Osteoblast (primary cell): ENCODE results near the gene YAE1. TPM values are rescaled to one million over a fixed set of nuclear protein-coding genes. Genes with fewer than 3 reads are reported as not detected.

Source experiments
- DNase-seq: peaks from one replicate; pipeline ENCODE4 v3.0.0; 2011; ENCODE audit warnings: low spot score, mixed read lengths; ENCODE audit not compliant: insufficient read length; ENCODE audit errors: missing footprints
- H2AFZ ChIP-seq: 2 replicates; pipeline ENCODE4 v1.6.0; 2011; ENCODE audit warnings: mild to moderate bottlenecking, low read length
- H3K27ac ChIP-seq: 2 replicates; pipeline ENCODE4 v1.5.1; 2011; ENCODE audit warnings: mild to moderate bottlenecking, low read depth, low read length, moderate library complexity
- H3K27me3 ChIP-seq: 2 replicates; pipeline ENCODE4 v1.6.0; 2012; ENCODE audit warnings: mild to moderate bottlenecking, control low read depth, inconsistent platforms, low read length, moderate library complexity; ENCODE audit not compliant: insufficient read depth
- H3K36me3 ChIP-seq: 2 replicates; pipeline ENCODE4 v1.5.1; 2011; ENCODE audit warnings: mild to moderate bottlenecking, low read length, control low read depth, moderate library complexity; ENCODE audit not compliant: insufficient read depth
- H3K4me1 ChIP-seq: 2 replicates; pipeline ENCODE4 v1.5.1; 2011; ENCODE audit warnings: mild to moderate bottlenecking, low read length, control low read depth, moderate library complexity; ENCODE audit not compliant: insufficient read depth
- H3K4me2 ChIP-seq: 2 replicates; pipeline ENCODE4 v1.6.0; 2011; ENCODE audit warnings: mild to moderate bottlenecking, low read length; ENCODE audit not compliant: insufficient read depth
- H3K4me3 ChIP-seq: fragments of 200-600 bp; sonication (generic); 3 replicates; pipeline ENCODE4 v1.5.1; 2012; ENCODE audit warnings: mild to moderate bottlenecking, low read length, inconsistent platforms; ENCODE audit not compliant: insufficient read depth
- H3K79me2 ChIP-seq: 2 replicates; pipeline ENCODE4 v1.6.0; 2012; ENCODE audit warnings: mild to moderate bottlenecking, low read length, control low read depth, inconsistent platforms; ENCODE audit not compliant: insufficient read depth
- H3K9me3 ChIP-seq: 2 replicates; pipeline ENCODE4 v1.5.1; 2011; ENCODE audit warnings: low read depth, low read length, control low read depth
- H4K20me1 ChIP-seq: 2 replicates; pipeline ENCODE4 v1.6.0; 2012; ENCODE audit warnings: mild to moderate bottlenecking, low read length, control low read depth; ENCODE audit not compliant: insufficient read depth
- total RNA-seq: library from RNA; depleted of rRNA; stranded (reverse); fragments of >200 nt; gene quantifications from 2 replicates; pipeline ENCODE4 v1.2.3, GENCODE V29; 2012
- TF ChIP-seq, protein P1 (sequence below): IDR thresholded peaks from 2 replicates; pipeline ENCODE4 v1.5.1; 2011; ENCODE audit warnings: mild to moderate bottlenecking, low read depth, low read length, moderate library complexity; ENCODE audit errors: extremely low read depth

The YAE1 gene
- total RNA-seq, 1 donor, result 29.0 TPM

- Histone ChIP-seq H3K27me3 (no peaks in the 10 kb centered on the region), H3K36me3 (no peaks in the 10 kb centered on the region), H2AFZ (no peak overlapping the region), H3K4me3 (no peak overlapping the region), H3K4me2 (no peak overlapping the region), H4K20me1 (no peaks in the 10 kb centered on the region), H3K9me3 (no peaks in the 10 kb centered on the region), H3K79me2 (no peaks in the 10 kb centered on the region), H3K27ac (no peak overlapping the region), H3K4me1 (peaks cover 3% of the 10 kb centered on the region)
- DNase-seq, result no peak
- TF ChIP-seq, protein P1, sequence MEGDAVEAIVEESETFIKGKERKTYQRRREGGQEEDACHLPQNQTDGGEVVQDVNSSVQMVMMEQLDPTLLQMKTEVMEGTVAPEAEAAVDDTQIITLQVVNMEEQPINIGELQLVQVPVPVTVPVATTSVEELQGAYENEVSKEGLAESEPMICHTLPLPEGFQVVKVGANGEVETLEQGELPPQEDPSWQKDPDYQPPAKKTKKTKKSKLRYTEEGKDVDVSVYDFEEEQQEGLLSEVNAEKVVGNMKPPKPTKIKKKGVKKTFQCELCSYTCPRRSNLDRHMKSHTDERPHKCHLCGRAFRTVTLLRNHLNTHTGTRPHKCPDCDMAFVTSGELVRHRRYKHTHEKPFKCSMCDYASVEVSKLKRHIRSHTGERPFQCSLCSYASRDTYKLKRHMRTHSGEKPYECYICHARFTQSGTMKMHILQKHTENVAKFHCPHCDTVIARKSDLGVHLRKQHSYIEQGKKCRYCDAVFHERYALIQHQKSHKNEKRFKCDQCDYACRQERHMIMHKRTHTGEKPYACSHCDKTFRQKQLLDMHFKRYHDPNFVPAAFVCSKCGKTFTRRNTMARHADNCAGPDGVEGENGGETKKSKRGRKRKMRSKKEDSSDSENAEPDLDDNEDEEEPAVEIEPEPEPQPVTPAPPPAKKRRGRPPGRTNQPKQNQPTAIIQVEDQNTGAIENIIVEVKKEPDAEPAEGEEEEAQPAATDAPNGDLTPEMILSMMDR, result no peak
Measured at GRCh38 chr7:39582536-39582935, 16.3 kb downstream of the YAE1 start.

DNA sequence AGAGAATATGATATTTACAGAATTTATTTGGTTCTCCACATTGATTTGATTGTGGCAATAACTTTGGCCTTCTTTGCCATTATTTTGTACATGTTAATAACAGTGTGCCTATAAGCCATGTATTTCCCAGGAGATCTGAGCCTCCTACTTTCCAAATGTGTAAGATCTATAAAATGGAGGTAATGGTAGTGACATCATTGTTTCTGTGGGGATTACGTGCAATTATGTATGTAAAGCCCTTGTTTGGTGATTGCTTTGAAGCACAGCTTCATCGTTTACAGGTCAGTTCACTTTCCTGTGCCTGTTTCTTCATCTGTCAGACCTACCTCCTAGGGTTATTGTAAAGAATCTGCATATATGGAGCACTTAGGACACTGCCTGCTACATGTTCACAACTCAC, 17.3 kb downstream of the YAE1 start:
- Histone ChIP-seq H2AFZ (no peak overlapping the region), H3K9me3 (no peaks in the 10 kb centered on the region), H3K79me2 (no peaks in the 10 kb centered on the region), H3K27ac (no peak overlapping the region), H3K4me1 (peaks cover 3% of the 10 kb centered on the region), H3K36me3 (no peaks in the 10 kb centered on the region), H3K27me3 (no peaks in the 10 kb centered on the region), H3K4me3 (no peak overlapping the region), H3K4me2 (no peak overlapping the region), H4K20me1 (no peaks in the 10 kb centered on the region)
- no peak for DNase-seq
- TF ChIP-seq, protein P1, result no peak

GRCh38 chr7:39587393-39587792, 21.2 kb downstream of the YAE1 start:
- TF ChIP-seq, protein P1, result no peak
- Histone ChIP-seq H3K9me3 (no peaks in the 10 kb centered on the region), H3K79me2 (no peaks in the 10 kb centered on the region), H3K4me2 (no peak overlapping the region), H3K4me1 (peaks cover 12% of the 10 kb centered on the region), H3K27me3 (no peaks in the 10 kb centered on the region), H3K27ac (no peak overlapping the region), H3K4me3 (no peak overlapping the region), H3K36me3 (no peaks in the 10 kb centered on the region), H2AFZ (no peak overlapping the region), H4K20me1 (no peaks in the 10 kb centered on the region)
- no peak for DNase-seq

DNA sequence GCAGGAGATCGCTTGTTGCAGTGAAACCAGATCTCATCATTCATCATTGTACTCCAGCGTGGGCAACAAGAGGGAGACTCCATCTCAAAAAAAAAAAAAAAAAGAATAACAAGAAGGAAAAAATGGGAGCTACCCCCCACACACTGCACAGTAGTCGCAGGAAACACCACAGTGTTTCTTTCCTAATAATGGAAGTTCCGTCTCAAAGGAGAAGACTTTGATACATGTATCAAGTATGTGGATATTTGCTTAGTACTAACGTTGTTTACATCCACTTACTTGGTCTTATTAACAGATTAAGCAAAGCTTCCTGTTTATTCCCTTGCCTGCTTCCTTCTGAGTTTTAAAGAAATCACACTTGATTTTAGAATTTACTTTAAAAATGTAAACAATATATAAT, 22.2 kb downstream of the YAE1 start:
- H2AFZ ChIP-seq, result no peak overlapping the region

More for the DNA sequence above, 22.2 kb downstream of the YAE1 start:
- Histone ChIP-seq H3K36me3 (no peaks in the 10 kb centered on the region), H3K4me1 (peaks cover 21% of the 10 kb centered on the region), H3K27ac (no peak overlapping the region), H3K27me3 (no peaks in the 10 kb centered on the region), H3K9me3 (no peaks in the 10 kb centered on the region), H3K4me3 (no peak overlapping the region), H4K20me1 (no peaks in the 10 kb centered on the region), H3K4me2 (no peak overlapping the region), H3K79me2 (no peaks in the 10 kb centered on the region)
- DNase-seq, result no peak
- TF ChIP-seq, protein P1, result no peak
